WI38 (cell line): ENCODE results near the gene SEC14L5.
A peak's percentile ranks its signal among the peaks of the same experiment; 100 is the strongest.

ENCODE experiments used
- H3K4me3 ChIP-seq: 2 replicates; pipeline ENCODE4 v1.5.1; 2011; ENCODE audit warnings: low read depth, mild to moderate bottlenecking, control low read depth, low read length
- TF ChIP-seq, protein P1 (sequence below): IDR thresholded peaks from 2 replicates; pipeline ENCODE4 v1.5.1; 2012; ENCODE audit warnings: low read depth, mild to moderate bottlenecking, control low read depth, low read length

Gene SEC14L5

DNA sequence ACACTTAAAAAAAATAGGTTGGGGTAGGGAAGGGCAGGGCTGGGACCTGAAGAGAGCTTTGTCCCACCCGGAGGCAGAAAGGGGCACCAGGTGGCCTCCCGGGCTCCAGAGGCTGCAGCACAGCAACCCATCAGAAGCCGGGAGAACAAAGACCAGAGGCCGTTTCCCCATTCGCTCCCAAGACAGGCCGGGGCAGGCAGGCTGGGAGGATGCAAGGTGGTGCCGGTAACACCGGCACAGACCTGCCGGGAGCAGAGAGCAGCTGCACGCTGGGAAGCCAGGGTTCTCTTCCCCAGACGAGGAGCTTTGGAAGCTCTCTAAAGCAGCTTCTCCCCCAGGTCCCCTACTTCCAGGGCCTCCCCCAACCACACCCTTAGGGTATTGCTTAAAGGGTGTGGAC is 26.7 kb upstream of the SEC14L5 start:
- TF ChIP-seq, protein P1, sequence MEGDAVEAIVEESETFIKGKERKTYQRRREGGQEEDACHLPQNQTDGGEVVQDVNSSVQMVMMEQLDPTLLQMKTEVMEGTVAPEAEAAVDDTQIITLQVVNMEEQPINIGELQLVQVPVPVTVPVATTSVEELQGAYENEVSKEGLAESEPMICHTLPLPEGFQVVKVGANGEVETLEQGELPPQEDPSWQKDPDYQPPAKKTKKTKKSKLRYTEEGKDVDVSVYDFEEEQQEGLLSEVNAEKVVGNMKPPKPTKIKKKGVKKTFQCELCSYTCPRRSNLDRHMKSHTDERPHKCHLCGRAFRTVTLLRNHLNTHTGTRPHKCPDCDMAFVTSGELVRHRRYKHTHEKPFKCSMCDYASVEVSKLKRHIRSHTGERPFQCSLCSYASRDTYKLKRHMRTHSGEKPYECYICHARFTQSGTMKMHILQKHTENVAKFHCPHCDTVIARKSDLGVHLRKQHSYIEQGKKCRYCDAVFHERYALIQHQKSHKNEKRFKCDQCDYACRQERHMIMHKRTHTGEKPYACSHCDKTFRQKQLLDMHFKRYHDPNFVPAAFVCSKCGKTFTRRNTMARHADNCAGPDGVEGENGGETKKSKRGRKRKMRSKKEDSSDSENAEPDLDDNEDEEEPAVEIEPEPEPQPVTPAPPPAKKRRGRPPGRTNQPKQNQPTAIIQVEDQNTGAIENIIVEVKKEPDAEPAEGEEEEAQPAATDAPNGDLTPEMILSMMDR = no peak
- H3K4me3 ChIP-seq = no peak overlapping the region

DNA sequence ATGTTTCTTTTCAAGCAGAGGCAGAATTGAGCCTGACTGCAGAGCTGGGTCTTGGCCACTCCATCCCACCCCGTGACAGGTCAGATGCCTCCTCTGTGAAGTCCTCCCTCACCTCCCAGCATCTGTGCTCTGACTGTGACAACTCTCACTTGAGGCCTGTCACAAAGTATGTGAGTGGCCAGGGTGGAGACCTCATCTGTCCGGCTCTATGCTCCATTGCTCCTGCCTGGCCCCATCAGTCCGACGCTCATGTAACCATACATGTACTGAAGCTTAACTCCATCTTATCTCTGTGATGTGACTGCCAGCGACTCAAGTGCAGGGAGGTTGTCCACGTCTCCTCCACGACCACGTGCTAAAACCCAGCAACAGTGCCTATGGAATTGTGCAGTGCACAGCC is 24.7 kb upstream of the SEC14L5 start:
- TF ChIP-seq, protein P1 = no peak
- no peak overlapping the region for H3K4me3 ChIP-seq

DNA sequence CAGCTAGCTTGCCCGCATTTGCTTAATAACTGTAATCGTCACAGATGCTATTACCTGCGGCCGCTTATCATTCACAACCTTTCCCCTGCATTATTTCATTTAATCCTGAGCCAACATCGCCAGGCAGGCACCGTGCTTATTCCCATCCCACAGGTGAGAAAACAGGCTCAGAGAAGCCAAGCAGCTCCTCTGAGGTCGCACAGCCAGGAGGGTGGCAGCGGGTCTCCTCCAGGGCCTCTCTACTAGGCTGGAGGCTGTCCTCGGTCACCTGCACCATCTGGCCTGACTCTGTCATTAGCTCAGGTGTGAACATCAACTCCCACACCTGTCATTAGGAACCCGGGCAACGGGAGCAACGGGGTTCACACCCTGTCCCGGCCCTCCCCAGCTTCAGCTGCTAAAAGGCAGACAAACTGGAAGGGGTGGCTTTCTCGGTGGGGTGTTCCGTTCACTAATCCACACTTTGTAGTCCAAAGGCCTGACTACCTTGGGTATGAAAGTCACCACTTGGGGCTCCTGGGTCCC is 24.2 kb upstream of the SEC14L5 start:
- no peak overlapping the region for H3K4me3 ChIP-seq

DNA sequence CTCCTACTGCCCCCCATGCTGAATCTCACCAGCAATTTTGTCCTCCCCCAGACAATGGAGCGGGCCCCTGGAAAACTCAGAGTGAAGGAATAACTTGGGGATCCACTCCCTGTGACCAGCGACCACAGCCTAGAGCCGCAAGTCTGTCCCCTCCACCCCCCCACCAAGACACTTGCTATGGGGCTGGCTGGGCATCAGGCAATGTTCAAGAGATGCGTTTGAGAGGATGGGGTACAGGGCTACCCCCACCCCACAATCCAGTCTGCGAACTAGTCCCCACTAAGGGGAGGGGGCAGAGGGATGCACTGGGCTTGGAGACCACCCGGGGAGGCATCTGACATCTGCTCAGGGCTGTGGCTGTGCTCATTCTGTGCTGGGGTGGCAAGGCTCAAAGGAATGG is 23.5 kb upstream of the SEC14L5 start:
- no peak overlapping the region for H3K4me3 ChIP-seq

More for the DNA sequence above, 24.2 kb upstream of the SEC14L5 start:
- TF ChIP-seq, protein P1 = no peak

DNA sequence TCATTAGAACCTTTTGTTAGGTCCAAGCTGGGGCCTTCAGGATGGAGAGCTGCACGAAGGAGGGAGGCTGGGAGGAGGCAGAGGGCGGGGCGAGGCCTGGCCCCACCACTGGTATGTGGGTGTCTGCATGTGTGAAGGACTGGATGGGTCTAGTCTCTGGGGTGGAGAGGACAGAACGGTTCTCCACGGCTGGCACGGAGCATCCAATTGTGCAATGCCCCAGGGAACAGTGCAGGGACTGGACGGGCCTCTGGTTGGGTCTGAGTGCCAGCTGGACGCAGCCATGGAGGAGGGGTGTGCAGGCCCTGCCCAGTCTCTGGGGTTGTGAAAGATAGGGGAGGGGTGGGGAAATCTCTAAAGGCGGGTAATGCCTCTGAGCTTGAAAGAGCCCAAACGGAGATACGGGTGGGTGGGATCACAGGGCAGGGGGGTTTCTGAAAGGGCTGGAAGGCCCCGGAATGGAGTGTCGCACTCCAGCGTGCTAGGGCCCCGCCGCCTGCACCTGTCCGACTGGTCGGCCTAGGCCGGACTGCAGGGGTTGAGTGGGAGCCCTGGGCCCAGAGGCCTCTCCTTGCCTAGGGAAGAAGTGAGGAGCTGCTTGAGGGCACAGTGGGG is 22.8 kb upstream of the SEC14L5 start:
- TF ChIP-seq, protein P1 = no peak
- no peak overlapping the region for H3K4me3 ChIP-seq

More for the DNA sequence above, 23.5 kb upstream of the SEC14L5 start:
- TF ChIP-seq, protein P1 = no peak

DNA sequence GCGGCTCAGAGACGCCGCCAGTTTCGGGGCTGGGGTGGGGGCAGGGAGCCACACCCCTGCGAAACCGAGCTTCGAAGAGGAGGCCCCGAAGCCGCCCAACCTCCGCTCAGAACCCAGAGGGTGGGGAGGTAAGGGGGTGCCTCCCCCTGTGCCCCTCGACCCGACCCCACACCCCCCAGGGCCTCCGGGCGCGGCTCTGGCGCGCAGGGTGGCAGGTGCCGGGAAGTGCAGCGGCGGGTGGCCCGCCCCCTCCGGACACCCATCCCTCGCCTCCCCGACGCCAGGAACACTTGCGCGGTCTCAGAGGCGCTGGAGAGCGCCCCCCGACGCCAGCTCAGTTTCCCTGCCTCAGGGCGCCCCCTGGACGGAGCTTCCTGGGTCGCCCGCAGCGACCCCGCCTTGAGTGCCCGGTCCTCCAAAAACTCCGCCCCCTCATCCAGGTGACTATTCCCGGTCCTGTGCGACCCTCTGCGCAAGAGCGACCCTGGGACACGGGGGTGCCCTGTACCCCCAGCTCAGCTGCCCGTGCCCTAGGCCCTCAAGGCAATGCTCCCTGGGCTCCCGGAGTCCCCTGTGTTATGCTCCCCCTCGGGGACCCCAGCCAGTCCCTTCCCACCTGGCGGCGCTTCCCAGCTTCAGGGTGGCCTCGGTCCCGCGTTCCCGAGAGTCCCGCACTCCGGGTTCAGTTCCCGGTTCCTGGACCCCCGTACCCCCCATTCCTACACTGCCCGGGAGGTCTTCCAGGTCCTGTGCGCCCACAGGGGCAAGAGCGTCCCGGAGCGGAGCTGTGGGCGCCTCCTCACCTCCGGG is 21.7 kb upstream of the SEC14L5 start:
- peak overlapping the region; percentile 46 for H3K4me3 ChIP-seq
- TF ChIP-seq, protein P1 = peak; percentile 5; the same call in 1 of the 2 replicates
